Rectal smooth muscle tissue (tissue), 1 donor: ENCODE results near the gene FAM222B.
"Not testable (repeated sequence)": the region's sequence is repeated elsewhere in the genome, so short reads cannot be mapped to it uniquely, and the experiment has no call there.

Experiments
- H3K27ac ChIP-seq: one replicate; pipeline ENCODE4 v1.7.0; 2013; ENCODE audit warnings: low read depth, low read length, inconsistent platforms
- H3K27me3 ChIP-seq: one replicate; pipeline ENCODE4 v1.7.0; 2013; ENCODE audit warnings: low read length; ENCODE audit not compliant: control insufficient read depth, insufficient read depth
- H3K36me3 ChIP-seq: one replicate; pipeline ENCODE4 v1.7.0; 2013; ENCODE audit warnings: low read length; ENCODE audit not compliant: control insufficient read depth, insufficient read depth
- H3K4me1 ChIP-seq: one replicate; pipeline ENCODE4 v1.7.0; 2013; ENCODE audit warnings: low read length; ENCODE audit not compliant: control insufficient read depth, insufficient read depth
- H3K4me3 ChIP-seq: one replicate; pipeline ENCODE4 v1.7.0; 2013; ENCODE audit warnings: low read length
- H3K9ac ChIP-seq: one replicate; pipeline ENCODE4 v1.7.0; 2013; ENCODE audit warnings: low read length

The FAM222B gene

DNA sequence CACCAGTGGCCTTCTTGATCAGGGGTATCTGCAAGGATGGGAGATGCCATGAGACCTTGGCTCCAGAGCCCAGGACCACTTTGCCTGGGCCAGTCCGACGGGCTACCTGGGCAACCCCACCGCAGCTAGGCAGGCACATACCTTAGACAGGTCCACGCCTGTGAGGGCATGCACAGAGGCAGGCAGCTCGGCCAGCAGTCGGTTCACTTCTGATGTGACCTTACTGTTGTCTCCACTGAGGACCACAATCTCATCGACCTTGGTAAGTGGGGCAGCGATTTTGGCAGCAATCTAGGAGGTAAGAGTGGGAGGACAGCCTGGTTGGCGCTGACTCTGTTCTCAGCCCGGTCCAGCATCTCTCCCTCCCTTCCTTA, 38.0 kb upstream of the FAM222B start:
- H3K36me3 ChIP-seq = peaks cover 48% of the 10 kb centered on the region
- no peak overlapping the region for H3K4me3 ChIP-seq
- H3K27ac ChIP-seq = no peak overlapping the region
- H3K4me1 ChIP-seq = no peaks in the 10 kb centered on the region
- H3K9ac ChIP-seq = no peak overlapping the region
- no peaks in the 10 kb centered on the region for H3K27me3 ChIP-seq

DNA sequence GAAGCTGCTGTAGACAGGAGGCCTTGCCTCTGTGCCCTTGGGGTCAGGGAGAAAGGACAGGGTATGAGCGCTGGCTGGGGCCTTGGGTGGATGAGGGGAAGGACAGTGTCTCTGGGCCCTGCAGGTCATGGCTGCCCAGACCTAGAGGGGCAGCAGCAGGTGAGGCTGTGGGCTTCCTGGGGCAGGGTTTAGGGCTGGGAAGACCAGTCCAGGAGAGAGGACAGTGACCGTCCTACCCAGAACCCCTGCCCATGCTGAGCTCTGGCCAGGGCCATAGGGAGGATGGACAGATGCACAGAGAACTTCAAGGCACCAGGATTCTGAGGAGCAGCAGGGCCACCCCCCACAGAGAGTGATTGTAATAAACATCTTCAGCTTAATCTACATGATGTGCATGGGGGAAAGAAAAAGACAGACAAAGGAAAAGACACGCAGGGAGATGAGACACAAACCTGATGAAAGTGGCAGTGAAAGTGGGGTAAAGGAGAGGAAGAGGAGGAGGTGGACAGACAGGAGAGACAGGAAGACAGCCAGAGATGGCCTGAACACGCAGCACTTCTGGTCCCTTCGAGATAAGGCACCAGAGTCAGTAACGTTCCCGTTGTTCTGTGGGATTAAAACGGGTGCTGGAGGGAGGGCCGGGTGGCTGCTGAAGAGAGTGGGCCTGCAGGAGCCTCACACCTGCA, 37.4 kb upstream of the FAM222B start:
- peaks cover 46% of the 10 kb centered on the region for H3K36me3 ChIP-seq
- no peaks in the 10 kb centered on the region for H3K27me3 ChIP-seq
- H3K9ac ChIP-seq = no peak overlapping the region
- H3K4me1 ChIP-seq = no peaks in the 10 kb centered on the region
- H3K27ac ChIP-seq = no peak overlapping the region
- H3K4me3 ChIP-seq = no peak overlapping the region

DNA sequence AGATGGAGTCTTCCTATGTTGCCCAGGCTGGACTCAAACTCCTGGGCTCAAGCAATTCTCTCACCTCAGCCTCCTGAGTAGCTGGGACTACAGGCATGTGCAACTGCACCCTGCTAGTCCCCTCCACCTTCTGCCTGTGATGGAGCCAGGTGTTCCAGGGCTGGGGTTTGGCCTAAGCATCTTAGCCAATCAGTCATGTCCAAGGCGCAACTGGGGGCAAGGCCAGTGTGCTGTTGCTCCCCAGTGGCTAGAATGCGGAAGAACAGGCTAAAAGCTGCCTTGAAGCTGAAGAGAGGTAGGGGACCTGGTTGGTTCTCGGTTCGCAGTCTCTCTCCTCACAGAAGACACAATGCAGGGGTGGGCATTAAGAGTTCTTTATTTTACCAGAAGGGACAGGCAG, 36.4 kb upstream of the FAM222B start:
- no peaks in the 10 kb centered on the region for H3K4me1 ChIP-seq
- no peak overlapping the region for H3K9ac ChIP-seq
- H3K36me3 ChIP-seq = peaks cover 38% of the 10 kb centered on the region
- no peak overlapping the region for H3K27ac ChIP-seq
- H3K4me3 ChIP-seq = no peak overlapping the region
- H3K27me3 ChIP-seq = no peaks in the 10 kb centered on the region

DNA sequence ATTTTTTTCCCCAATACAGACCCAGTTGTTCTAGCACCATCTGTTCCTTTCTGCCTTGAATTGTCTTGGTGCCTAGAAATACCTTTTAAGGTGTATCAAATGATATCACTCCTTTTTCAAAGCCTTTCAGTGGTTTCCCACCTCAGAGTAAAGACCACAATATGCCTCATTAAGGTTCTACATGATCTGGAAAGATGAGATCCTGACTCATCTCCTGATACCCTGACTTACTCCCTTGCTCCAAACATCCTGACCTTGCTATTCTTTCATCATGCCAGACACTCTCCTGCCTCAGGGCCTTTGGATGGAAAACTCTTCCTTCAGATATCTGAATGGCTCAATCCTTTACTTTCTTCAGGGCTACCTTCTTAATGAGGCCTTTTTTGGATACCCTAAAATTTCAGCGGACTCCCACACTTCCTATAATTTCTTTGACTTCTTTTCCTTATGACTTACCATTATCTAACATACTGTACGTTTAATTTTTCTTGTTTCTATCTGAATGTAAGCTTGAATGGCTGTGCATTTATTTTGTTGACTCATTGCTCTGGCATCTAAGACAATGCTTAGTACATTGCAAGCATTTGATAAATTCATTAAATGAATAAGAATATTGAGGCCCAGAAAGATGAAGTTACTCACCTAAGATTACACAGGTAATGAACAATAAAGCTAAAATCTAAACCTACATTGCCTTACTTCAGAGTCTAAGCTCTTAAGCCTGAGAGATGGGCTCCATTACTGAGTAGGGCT, 35.7 kb upstream of the FAM222B start:
- Histone ChIP-seq H3K27ac (no peak overlapping the region), H3K4me1 (no peaks in the 10 kb centered on the region), H3K9ac (no peak overlapping the region), H3K4me3 (no peak overlapping the region), H3K27me3 (no peaks in the 10 kb centered on the region), H3K36me3 (peaks cover 35% of the 10 kb centered on the region)

DNA sequence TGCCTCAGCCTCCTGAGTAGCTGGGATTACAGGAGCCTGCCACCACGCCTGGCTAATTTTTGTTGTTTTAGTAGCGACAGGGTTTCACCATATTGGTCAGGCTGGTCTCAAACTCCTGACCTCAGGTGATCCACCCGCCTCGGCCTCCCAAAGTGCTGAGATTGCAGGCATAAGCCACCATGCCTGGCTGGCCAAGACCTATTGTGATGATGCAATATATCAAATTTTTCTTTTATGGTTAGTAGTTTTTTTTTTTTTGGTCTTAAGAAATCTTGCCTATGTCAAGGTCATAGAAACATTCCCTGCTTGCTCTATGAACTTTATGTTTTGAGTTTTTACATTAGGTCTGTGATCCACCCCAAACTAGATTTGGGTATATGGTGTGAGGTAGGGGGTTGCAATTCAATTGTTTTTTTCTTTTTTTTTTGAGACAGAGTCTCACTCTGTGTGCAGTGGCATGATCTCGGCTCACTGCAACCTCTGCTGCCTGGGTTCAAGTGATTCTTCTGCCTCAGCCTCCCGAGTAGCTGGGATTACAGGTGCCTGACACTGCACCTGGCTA, 34.6 kb upstream of the FAM222B start:
- H3K4me1 ChIP-seq, H3K4me3 ChIP-seq, H3K27me3 ChIP-seq, H3K9ac ChIP-seq, H3K27ac ChIP-seq: not testable (repeated sequence)
- peaks cover 32% of the 10 kb centered on the region for H3K36me3 ChIP-seq

DNA sequence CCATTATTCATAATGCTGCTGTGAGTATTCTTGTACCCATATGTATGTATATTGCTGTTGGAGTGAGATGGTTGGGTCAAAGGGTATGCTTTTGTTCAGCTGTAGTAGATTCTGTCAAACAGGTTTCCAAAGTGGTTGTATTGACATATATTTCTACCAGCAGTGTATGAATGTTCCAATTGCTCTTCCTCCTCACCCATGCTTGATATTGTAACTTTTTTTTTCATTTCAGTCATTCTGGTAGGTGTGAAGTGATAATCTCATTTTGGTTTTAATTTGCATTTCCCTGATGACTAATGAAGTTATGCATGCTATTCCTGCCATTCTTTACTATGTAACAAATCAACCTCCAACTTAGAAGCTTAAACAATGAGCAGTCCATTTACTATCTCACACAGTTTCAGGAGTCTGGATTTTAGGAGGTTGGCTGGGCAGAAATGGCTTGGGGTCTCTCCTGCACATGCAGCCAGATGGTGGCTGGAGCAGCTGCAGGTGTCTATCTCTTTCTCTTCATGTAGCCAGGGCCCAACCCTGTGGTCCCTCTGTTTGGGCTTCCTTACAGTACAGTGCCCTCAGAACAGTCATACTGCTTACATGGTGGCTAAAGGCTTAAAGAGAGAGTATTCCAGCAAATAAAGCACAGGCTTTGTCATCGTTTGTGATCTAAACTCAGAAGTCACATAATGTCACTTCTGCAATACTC, 33.4 kb upstream of the FAM222B start:
- no peak overlapping the region for H3K4me3 ChIP-seq
- H3K9ac ChIP-seq = no peak overlapping the region
- H3K27ac ChIP-seq = no peak overlapping the region
- H3K27me3 ChIP-seq = no peaks in the 10 kb centered on the region
- no peaks in the 10 kb centered on the region for H3K4me1 ChIP-seq
- peaks cover 21% of the 10 kb centered on the region for H3K36me3 ChIP-seq

DNA sequence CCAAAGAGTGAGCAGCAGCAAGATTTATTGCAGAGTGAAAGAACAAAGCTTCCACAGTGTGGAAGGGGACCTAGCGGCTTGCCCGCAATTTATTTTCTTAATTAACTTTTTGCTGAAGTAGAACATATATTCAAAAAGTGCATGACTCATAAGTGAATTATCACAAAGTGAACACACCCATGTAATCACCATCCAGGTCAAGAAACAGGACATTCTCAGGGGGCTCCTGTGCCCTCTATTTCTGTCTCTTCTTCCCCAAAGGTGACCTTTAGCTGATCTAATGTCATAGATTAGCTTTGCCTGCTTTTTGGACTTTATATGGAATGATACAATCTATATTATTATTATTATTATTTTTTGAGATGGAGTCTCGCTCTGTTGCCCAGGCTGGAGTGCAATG, 32.2 kb upstream of the FAM222B start:
- Histone ChIP-seq H3K27ac (no peak overlapping the region), H3K27me3 (no peaks in the 10 kb centered on the region), H3K36me3 (peaks cover 8% of the 10 kb centered on the region), H3K4me1 (no peaks in the 10 kb centered on the region), H3K4me3 (no peak overlapping the region), H3K9ac (no peak overlapping the region)

DNA sequence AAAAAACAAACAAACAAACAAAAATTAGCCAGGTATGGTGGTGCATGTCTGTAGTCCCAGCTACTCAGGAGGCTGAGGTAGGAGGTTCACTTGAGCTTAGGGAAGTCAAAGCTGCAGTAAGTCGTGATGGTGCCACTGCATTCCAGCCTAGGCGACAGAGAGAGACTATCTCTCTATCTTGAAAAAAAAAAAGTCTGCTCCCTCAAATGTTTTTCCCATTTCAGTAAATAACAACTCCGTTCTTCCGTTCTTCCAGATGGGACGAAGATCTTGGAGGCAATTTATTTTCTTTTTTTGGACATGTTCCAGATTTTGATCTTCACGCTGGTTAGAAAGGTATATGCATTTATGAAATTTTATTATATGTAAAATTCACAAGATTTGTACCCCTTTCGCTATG, 31.2 kb upstream of the FAM222B start:
- Histone ChIP-seq H3K4me1 (no peaks in the 10 kb centered on the region), H3K9ac (no peak overlapping the region), H3K27ac (no peak overlapping the region), H3K27me3 (no peaks in the 10 kb centered on the region), H3K36me3 (no peaks in the 10 kb centered on the region), H3K4me3 (no peak overlapping the region)

DNA sequence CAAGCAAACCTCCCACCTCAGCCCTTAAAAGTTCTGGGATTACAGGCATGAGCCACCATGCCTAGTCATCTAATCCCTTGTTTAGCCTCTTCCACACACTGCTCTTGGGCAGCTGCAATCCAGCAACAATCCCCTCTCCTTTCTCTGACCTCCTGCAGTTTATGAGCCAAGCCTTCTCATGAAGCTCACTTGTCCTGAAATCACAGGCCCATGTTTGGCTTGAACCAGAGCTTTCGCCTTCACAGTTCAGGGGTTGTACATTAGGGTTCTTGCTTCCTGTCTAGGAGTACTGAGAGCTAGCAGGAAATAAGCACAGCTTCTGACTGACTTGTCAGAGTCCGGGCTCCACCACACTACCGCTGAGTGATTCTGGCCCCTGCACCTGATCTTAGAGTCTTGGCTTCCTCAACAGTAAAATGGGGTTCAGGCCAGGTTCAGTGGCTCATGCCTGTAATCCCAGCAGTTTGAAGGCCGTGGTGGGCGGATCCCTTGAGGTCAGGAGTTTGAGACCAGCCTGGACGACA, 28.5 kb upstream of the FAM222B start:
- Histone ChIP-seq H3K9ac (no peak overlapping the region), H3K36me3 (no peaks in the 10 kb centered on the region), H3K27me3 (no peaks in the 10 kb centered on the region), H3K4me3 (no peak overlapping the region), H3K27ac (no peak overlapping the region), H3K4me1 (no peaks in the 10 kb centered on the region)

DNA sequence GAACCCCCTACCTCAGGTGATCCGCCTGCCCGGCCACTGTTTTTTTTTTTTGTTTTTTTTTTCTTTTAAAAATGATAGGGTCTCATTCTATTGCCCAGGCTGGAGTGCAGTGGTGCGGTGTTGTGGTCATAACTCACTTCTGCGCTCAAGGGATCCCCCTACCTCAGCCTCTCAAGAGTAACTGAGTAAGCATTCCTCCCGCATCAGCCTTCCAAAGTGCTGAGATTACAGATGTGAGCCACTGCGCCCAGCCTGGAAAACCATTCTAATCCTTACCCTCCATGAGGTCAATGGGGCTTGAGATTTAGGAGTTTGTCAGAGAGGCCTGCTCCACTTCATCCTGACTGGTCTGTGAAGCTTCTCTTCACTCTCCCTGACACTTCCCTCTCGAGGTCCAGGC, 24.7 kb upstream of the FAM222B start:
- no peaks in the 10 kb centered on the region for H3K27me3 ChIP-seq
- no peaks in the 10 kb centered on the region for H3K36me3 ChIP-seq
- H3K27ac ChIP-seq = no peak overlapping the region
- no peak overlapping the region for H3K9ac ChIP-seq
- no peaks in the 10 kb centered on the region for H3K4me1 ChIP-seq
- no peak overlapping the region for H3K4me3 ChIP-seq

DNA sequence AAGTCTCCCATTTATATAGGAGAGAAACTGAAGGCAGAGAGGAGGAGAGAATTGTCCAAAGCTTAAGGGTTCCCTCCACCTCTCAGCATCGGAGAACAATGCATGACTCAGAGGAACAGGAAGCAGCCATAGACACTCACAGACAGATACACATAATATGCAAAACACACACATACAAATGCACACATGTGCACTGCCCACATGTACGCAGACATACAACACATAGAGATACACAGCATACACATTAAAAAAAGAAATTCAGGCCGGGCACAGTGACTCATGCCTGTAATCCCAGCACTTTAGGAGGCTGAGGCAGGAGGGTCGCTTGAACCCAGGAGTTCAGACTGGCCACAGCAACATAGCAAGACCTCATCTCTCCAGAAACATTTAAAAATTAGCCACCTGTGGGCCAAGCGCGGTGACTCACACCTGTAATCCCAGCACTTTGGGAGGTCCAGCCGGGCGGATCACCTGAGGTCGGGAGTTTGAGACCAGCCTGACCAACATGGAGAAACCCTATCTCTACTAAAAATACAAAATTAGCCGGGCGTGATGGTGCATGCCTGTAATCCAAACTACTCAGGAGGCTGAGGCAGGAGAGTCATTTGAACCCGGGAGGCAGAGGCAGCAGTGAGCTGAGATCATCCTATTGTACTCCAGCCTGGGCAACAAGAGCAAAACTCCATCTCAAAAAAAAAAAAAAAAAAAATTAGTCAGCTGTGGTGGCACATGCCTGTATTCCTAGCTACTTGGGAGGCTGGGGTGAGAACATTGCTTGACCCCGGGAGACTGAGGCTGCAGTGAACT, 23.6 kb upstream of the FAM222B start:
- Histone ChIP-seq H3K4me3 (no peak overlapping the region), H3K9ac (no peak overlapping the region), H3K36me3 (peaks cover 4% of the 10 kb centered on the region), H3K4me1 (no peaks in the 10 kb centered on the region), H3K27me3 (no peaks in the 10 kb centered on the region), H3K27ac (no peak overlapping the region)
